Measurements from ENCODE around the gene ADAM12. TPM values are rescaled to one million over a fixed set of nuclear protein-coding genes. Genes with fewer than 3 reads are reported as not detected.

ADAM12 gene
- total RNA-seq, 1 donor from 2014 or later: not detected

DNA sequence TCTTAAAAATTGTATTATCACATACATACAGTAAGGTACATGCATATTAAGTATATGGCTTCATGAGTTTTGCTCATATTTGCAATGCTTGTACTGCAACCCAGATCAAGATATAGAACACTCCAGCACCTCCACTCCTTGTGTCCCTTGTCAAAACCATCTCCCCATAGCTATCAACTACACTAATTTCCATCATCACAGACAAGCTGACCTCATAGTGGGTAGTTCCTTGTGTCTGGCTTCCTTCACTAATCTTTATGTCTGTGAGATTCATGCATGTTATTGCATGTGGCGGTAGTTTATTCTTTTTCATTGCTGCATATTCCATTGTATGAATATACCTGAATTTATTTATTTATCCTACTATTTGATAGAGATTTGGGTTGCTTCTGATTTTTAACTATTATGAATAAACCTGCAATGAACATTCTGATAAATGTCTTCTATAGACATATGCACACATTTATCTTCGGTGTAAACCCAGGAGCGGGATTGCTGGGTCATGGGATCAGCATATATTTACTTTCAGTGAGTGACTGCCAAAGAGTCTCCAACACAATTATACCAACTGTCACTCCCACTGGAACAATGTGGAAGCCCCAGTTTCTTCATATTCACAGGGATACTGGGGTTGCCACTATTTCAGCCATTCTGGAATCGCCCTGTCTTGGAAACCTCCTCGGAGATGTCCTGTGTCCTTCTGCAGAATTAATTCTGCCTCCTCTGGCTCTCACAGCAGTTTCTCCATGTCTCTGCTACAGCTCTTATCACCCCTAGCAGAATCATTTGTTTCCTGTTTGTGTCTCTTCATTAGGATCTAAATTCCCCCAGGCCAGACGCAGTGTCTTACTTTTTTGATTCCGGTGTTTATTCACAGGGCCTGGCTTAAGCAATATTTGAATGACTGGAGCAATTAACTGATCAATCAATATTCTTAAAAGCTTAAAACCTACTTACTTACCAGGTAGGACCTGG lies 14.7 kb upstream of the ADAM12 start:
- Histone ChIP-seq H3K9me3 (no peaks in the 10 kb centered on the region), H3K27ac (no peak overlapping the region), H3K4me3 (no peak overlapping the region), H3K4me1 (no peaks in the 10 kb centered on the region), H3K36me3 (no peaks in the 10 kb centered on the region), H3K27me3 (no peaks in the 10 kb centered on the region)
- intact Hi-C loops (cut with DNase I): no loop called here
- TF ChIP-seq, protein P1, sequence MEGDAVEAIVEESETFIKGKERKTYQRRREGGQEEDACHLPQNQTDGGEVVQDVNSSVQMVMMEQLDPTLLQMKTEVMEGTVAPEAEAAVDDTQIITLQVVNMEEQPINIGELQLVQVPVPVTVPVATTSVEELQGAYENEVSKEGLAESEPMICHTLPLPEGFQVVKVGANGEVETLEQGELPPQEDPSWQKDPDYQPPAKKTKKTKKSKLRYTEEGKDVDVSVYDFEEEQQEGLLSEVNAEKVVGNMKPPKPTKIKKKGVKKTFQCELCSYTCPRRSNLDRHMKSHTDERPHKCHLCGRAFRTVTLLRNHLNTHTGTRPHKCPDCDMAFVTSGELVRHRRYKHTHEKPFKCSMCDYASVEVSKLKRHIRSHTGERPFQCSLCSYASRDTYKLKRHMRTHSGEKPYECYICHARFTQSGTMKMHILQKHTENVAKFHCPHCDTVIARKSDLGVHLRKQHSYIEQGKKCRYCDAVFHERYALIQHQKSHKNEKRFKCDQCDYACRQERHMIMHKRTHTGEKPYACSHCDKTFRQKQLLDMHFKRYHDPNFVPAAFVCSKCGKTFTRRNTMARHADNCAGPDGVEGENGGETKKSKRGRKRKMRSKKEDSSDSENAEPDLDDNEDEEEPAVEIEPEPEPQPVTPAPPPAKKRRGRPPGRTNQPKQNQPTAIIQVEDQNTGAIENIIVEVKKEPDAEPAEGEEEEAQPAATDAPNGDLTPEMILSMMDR (IDR thresholded peaks at IDR 0.05): no peak
- DNase-seq (ENCODE audit: low spot score in 2 of 2): no peak

DNA sequence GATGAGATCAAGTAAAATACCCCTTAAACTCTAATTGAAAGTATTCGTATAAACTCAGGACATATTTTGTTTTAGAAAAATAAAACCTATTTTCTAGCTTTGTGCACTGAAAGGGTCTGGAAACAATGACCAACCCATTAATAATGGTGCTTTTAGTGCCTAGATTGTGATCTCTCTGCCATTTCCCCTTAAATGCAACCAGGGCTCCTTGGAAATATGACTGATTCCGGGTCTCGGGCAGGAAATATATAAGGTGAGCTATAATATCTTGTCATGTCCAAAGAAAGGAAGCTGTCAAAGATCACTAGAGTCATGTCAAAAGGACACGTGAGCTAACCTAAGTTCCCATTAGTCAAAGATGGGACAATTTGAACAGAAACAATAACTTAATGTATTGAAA lies 12.4 kb upstream of the ADAM12 start:
- intact Hi-C loops (cut with DNase I): no loop called here
- H3K36me3 ChIP-seq: no peaks in the 10 kb centered on the region
- no peaks in the 10 kb centered on the region for H3K27me3 ChIP-seq

DNA sequence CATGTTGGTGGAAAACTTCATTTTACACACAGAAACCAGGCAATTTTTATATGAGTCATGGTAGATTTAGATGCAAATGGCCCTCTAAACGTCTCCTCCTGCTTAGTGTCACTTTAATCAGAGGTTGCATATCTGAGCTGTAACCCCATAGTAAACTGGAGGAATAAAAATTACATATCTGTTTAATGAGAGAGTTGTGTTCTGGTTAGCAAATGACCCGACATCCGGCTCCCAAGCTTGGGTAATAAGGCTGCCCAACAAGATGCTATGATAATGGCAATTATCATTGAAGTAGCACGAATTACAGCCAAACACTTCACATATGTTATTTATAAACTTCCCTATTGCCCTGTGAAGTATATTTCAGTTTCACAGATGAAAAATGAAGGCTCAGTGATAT lies 10.6 kb upstream of the ADAM12 start:
- DNase-seq (ENCODE audit: low spot score in 2 of 2): no peak
- TF ChIP-seq, protein P1 (IDR thresholded peaks at IDR 0.05): no peak
- H3K4me1 ChIP-seq: no peaks in the 10 kb centered on the region
- H3K27ac ChIP-seq: no peak overlapping the region
- H3K9me3 ChIP-seq: no peaks in the 10 kb centered on the region
- H3K4me3 ChIP-seq: no peak overlapping the region
- intact Hi-C loops (cut with DNase I): no loop called here
- H3K36me3 ChIP-seq: no peaks in the 10 kb centered on the region
- no peaks in the 10 kb centered on the region for H3K27me3 ChIP-seq

More for the DNA sequence above, 12.4 kb upstream of the ADAM12 start:
- no peak overlapping the region for H3K4me3 ChIP-seq
- no peaks in the 10 kb centered on the region for H3K4me1 ChIP-seq
- no peaks in the 10 kb centered on the region for H3K9me3 ChIP-seq
- H3K27ac ChIP-seq: no peak overlapping the region
- DNase-seq (ENCODE audit: low spot score in 2 of 2): no peak
- TF ChIP-seq, protein P1 (IDR thresholded peaks at IDR 0.05): no peak

DNA sequence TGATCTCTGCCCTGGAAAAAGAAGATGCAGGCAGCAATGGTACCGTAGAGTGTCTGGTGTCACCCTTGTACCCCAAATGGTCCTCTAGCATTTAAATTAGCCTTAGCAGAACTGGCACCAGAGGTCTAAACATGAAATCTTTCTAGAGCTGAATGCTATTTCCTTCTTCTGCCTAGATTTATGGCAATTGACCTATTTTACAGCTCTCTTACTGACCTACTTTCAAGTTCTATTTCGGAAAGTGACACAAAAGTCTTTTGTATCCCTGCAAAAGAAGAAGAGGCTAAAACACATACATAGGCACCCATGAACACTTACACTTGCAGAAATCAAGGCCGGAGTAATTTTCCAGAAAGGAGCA lies 10.1 kb upstream of the ADAM12 start:
- no peak for DNase-seq (ENCODE audit: low spot score in 2 of 2)
- Histone ChIP-seq H3K27me3 (no peaks in the 10 kb centered on the region), H3K4me1 (no peaks in the 10 kb centered on the region), H3K9me3 (no peaks in the 10 kb centered on the region), H3K36me3 (no peaks in the 10 kb centered on the region), H3K27ac (no peak overlapping the region), H3K4me3 (no peak overlapping the region)
- TF ChIP-seq, protein P1 (IDR thresholded peaks at IDR 0.05): no peak
- intact Hi-C loops (cut with DNase I): no loop called here

DNA sequence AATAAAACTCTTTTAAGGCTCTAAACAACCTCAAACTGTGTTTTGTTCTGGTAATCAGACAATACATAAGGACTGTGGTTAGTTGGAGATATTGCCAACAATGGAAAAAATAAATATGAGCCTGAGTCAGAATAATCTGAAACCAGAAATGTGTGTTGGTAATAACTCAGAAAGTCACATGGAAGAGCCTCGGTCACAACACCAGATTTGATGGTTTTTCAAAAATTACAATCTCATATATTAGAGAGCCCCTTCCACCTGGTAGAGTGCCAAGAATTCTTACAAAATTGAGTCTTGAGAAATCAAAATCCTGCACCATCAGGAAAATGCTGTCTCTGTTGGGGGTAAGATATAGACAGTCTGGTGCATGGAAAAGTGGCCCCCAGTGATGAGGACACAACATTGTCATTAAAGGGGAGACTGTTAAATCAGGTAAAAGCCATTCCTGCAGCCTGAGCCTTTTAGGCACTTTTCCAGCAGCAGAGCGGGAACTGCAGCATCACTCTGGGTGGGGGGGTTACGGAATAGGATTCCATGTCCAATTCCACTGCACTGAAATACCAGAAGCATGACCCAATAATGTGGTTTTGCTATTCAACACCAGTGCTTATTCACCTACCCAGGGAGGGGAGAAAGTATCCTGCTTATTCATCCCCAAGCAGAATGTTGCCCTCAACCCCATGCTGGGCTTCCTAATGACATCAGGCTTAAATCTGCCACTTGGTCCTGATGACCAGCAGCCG lies 9.5 kb upstream of the ADAM12 start:
- TF ChIP-seq, protein P1 (IDR thresholded peaks at IDR 0.05): no peak
- H3K9me3 ChIP-seq: no peaks in the 10 kb centered on the region
- H3K27me3 ChIP-seq: no peaks in the 10 kb centered on the region
- intact Hi-C loops (cut with DNase I): no loop called here
- H3K4me1 ChIP-seq: no peaks in the 10 kb centered on the region
- H3K4me3 ChIP-seq: no peak overlapping the region
- no peaks in the 10 kb centered on the region for H3K36me3 ChIP-seq
- H3K27ac ChIP-seq: no peak overlapping the region
- no peak for DNase-seq (ENCODE audit: low spot score in 2 of 2)

Measured in ascending aorta (tissue), 2 donors.